ENCODE measurements around the gene RPS6KL1.

The RPS6KL1 gene, protein sequence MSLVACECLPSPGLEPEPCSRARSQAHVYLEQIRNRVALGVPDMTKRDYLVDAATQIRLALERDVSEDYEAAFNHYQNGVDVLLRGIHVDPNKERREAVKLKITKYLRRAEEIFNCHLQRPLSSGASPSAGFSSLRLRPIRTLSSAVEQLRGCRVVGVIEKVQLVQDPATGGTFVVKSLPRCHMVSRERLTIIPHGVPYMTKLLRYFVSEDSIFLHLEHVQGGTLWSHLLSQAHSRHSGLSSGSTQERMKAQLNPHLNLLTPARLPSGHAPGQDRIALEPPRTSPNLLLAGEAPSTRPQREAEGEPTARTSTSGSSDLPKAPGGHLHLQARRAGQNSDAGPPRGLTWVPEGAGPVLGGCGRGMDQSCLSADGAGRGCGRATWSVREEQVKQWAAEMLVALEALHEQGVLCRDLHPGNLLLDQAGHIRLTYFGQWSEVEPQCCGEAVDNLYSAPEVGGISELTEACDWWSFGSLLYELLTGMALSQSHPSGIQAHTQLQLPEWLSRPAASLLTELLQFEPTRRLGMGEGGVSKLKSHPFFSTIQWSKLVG
- 2.4 to 8.3 (median 6.3) reads per million in 4 donors for total RNA-seq

DNA sequence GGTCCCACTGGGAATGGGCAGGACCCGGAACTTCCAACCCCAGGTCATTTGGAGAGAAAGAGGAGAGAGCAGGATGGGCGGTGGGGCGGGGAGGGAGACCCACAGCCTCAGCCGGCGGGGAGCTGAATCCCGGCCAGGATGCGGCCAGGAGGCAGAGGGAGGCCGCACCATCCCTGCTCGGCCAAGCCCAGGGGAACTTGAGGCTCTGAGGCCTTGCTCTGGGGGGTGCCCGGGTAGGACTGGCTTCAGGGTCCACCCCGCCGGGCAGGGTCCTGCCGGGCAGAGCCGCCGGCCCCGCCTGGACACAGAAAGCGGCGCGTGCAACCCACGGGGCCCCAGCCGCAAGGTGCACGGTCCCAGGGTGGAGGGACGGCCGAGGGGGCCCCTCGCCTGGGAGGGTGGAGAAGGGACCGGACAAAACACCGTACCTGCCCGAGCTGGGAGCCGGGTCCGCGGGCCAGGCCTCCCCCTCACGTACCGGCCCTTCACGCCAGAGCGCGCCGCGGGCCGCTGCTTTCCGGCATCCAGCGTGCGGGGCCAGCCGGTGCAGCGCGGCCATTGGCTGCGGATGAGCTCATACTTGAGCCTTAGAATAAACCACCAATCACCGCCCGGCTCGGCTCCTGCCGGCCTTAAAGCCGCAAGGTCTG lies at the start of gene RPS6KL1:
Gene RPS6KL1 (minus strand): TSS at position 509 of the 650 bp plus-strand sequence. CDS start 1,719 bp downstream, outside the sequence.
- DNase-seq: peak; percentile 43 to 77 (median 66)

DNA sequence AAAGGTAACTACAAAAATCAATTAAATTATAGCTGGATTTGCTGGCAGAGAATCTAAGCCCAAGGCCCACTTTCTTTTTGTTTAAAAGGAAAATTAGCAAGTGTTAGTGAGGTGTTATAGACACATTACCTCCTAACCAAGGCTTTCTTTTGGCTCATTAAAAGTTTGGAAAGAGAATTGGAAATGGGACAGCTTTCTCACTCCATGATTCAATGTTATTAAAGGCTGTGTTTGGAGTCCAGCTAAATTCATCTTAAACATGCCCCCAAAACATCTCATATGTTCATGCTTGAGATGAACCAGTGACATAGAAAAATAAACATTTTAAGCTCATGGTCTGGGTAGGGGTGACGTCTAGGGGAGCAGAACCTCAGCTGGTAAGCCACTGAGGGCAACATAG lies 45.8 kb upstream of the RPS6KL1 start:
- DNase-seq: no peak

DNA sequence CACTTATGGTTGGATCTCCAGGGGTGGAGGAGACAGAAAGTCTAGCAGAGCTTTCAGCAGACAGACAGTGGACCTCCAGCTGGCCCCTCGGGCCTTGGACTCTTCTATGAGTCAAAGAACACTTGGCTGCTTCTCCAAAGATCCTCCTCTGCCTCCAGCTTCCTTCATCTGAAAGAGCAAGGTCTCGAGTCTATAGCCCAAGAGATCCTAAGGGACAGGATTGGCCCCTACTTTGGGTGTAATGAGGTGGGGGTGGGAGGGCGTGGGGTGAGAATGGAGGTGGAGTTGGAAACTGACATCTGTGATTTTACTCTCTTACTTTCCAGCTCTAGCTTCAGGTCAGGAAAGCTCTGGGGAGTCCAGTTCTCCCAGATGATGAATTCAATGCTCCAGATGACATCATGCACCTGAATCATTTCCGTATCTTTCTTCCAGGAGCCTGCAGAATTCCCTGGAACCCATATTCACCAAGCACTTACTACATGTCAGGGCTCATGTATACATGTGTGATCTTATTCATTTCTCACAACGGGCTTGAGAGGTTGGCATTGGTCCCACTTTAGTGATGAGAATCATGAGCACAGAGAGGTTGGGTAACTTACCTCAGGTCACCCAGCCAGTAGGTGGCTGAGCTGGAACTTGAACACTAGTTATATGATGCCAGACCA lies 42.6 kb upstream of the RPS6KL1 start:
- no peak for DNase-seq

DNA sequence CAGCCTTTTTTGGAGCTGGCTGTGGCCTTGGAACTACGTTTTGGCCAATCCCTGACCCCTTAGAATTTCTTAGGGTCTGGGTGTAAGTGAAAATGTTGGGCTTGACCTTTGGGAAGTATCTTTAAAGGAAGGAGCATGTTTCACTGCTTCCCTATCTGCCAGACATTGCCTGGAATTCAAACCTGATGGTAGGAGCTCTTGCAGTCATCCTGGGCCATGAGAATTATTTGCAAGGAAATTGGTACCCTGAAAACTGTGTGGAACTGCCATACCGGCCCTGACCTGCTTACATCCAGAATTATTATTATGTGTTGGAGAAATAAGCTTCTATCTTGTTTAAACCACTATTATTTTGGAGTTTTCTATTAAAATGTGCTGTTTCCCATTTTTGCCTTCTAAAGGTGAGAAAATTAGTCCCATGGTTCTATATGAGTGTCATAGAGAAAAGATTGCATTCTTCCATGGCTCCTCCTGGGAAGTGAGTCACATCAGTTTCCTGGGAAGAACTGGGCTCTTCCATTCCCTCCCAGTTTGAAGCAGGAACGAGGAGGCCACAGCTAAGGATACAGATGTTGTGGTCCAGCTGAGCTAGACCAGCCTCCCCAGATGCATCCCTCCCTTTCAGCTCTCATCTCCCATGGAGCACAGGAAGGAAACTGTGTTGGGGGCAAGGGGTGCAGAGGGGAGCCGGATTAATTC lies 41.9 kb upstream of the RPS6KL1 start:
- DNase-seq: no peak

DNA sequence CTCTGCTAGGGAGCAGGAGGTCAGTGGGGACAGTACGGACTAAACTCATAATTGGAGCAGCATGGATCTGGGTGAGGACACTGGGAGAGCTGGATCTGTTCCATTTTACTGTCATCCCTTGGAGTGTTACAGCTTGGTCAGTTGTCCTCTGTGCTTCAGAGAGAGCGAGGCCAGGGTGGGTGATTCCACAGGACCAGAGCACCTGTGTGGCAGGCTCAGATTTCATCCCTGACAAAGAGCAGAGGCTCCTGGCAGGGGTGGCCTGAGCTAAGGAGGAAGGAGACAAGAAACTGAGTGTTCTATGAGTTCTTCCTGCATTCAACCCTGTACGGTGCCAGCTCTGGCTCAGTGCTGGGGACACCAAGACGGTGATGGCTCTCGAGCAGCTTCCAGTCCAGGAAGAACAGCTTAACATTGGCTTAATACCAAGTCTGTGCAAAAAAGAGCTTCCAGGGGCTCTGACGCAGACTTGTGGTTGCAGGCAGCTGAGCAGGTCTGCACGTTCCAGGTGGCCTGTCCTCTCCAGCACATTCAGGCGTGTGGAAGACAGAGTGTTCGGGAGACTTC lies 40.7 kb upstream of the RPS6KL1 start:
- DNase-seq: no peak

DNA sequence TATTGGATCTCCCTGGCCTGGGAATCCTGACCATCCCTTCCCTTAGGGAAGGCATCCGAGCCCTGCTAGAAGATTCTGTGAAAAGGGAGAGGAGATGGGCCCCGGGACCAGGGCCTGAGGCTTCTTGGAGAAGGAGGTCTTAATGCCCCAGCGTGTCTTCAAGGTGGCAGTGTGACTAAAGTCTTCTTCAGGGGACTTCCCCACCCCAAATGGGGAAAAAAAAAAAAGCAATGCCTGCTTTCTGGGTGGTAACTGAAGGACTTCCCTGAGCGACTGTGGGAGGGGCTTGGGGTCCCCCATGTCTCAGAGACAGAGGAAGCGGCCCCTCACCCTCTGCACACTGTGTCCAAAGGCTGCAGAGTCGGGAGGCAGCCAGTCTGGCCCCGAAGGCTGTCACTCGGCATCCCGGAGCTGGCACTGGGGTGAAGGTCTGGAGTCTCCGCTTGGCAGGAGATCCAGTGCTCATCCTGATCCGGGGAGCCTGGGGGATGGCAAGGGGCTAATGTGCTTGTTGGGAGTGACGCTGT lies 40.2 kb upstream of the RPS6KL1 start:
- DNase-seq: no peak

DNA sequence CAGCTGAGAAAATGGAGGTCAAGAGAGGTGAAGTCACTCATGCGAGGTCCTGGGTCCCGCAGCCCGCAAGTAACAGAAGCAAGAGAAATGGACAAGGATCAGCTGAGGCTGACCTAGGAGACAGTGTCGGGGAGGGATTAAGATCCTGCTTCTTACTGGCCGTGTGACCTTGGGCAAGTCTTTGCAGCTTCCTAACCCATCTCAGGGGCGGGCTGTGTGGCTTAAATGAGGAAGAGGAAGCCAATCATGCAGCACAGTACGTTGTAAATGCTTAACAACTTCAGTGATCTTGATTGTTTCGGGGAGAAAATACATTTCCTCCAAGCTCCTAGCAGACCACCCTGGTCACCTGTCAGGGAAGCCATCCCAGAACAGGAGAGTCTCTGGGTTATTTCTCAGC lies 39.4 kb upstream of the RPS6KL1 start:
- DNase-seq: no peak

DNA sequence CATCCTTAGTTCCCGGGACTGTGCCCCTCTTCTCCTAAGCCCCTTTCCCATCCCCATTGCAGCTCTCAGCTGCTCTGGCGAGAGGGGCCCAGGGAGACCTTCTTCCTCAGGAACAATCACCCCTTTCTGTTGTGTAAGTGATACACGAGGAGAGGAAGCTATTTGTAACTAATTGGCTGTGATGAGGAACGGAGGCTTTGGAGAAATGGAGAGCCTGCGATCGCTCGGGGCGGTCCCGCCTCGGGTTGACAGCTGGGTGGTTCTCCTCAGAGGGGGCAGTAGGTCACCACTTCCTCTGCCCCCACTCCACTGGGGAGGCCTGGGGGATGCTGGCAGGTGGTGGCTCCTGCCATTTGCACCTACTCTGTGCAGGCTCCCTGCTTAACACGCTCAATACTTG lies 39.0 kb upstream of the RPS6KL1 start:
- DNase-seq: no peak

DNA sequence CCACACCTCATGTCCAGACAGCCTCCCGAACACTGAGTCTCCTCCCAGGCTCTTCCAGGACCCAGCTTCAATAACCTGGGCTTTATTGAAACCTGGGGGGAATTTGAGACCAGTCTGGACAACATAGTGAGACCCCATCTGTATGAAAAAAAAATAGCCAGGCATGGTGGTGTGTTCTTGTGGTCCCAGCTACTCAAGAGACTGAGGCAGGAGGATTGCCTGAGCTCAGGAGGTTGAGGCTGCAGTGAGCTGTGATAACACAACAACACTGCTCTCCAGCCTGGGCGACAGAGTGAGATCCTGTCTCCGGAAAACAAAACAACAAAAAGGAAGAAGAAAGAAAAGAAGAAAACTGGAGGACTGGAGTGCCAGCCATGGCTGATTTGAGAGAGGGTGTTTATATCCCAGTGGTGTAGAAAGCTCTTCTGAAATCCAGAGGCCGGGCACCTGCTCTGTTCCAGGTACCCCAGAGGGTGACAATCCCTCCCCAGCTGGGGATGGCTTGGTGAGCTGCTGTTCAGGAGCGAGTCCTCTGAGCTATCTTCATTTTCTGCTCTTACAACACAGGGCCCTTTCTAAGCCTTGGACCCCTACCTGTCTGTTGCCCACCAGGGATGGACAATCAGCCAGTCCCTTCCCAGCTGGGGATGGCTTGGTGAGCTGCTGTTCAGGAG lies 38.3 kb upstream of the RPS6KL1 start:
- DNase-seq: no peak

DNA sequence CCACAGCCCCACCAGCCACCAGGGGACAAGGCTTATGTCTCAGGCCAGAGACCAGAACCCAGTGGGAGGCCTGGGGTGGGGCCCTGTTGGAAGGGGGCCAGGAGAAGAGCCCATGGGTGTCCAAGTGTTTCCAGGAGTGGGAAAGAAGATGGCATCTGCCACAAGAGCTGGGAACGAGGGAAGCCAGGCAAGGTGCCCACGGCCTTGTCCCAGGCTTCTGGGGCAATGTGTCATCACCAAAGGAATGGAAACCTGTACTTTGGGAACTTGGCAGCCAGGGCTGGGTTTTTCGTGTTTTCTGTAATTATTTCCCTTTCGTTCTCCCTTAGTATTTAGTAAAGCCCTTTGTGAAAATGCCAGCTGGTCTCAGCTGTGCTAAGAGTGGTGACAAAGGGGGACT lies 37.7 kb upstream of the RPS6KL1 start:
- DNase-seq: no peak

DNA sequence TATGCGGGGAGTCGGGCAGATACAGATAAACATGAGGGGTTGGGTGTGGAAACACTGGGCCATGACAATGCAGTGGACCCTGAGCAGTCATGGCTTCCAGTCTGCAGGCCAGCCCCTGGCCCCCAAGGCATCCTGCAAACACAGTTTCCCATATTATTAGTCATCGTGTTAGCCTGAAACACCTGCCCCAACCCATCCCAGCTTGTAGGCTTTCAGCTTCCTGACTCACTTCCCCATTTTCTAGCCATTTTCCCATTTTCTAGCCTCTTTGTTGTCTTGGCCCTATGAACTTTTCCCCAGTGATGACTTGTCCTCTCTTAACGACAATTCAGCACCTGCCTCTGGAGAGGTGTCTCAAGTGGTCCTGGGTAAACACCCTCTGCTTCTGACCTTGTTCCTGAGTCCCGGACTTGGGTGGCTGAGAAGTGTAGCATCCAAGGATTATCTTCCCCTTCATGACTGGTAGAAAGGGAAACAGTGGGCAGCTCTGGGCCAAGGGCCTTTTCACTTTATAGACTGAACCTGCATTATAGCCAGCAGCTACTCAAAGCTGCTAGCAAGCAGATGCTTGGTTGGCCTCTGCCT lies 36.6 kb upstream of the RPS6KL1 start:
- DNase-seq: no peak

DNA sequence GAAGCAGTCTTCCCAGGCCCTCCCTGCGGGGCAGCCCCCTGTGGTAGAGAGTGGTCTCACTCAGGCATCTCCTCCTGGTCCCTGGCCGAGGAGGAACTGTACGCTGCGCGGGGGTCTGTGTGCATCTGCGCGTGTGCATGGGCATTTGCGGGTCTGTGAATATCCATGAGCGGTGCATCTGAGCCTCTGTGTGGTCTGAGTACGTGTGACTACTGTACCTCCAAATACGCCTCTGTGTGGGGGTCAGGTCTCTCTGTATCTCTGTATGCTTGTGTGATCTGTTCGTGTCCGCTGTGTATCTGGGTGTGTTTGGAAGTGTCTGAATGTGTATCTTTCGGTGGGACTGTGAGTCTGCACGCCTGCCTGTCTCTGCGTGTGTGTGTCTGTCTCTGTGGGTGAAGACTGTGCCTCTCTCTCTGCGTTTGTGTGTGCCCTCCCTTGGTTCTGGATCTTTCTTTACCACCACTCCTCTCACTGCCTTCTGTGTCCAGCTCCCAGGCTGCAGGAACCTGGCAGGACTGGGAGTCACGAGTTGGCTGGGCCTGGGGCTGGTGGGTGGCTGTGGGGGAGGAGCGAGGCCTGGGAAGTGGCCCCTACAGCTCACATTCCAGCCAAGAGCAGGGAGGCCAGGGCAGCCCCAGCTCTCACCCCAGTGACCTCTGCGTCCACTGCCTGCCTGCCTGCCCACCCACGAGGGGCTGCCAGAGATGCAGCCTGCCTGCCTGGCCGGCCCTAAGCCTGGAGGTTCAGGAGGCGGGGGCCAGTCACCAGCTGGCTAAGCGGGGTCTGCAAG lies 33.4 kb upstream of the RPS6KL1 start:
- no peak for DNase-seq

DNA sequence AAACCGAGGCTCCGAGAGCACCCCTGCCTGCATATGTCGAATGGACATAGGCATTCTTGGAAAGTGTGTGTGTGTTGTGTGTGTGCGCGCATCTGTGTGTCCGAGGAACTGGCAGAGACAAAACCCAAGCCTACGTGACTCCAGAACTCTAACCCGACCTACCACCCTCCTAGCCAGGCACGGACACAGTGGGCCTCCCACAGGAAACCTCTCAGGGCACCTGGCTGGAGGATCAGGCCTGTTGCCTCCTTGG lies 32.9 kb upstream of the RPS6KL1 start:
- no peak for DNase-seq

DNA sequence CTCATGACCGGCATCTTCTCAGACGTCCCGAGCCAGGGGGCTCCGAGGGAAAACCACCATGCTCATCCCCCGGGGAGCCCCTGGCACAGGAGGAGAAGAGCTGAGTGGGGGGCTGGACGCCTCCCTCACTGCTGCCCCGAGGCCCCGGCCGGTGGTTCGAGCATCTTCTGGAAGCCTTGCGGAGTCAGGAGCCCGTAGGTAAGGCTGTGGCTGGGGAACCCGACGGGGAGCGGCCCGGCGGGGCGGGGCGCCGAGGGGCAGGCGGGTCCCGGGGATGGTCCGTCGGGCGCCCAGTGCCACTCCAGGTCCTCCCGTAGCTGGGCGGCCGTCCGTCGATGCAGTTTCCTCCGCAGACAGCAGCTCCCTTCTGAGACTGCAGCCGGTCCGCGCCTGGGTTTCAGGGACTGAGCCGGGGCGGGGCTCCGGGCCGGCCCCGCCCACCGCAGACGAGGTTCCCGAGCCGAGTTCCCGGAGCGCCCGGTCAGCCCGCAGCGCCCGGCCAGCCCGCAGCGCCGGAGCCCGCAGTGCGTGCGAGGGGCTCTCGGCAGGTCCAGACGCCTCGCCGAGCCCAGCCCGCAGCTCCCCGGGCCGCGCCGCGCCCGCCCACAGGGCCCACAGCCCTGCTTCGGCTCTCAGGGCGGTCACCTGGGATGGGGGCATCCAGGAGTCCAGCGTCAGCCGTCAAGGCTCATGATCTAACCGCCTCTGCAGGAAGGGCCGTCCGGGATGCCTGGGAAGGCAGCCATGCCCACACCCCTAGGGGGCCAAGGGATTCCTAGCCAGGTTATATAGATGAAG lies 32.4 kb upstream of the RPS6KL1 start, which contains the start of gene PGF:
Gene PGF (minus strand): TSS at position 369 of the 798 bp plus-strand sequence. CDS start 355 bp downstream, at position 14.
- peak in 3 of 5 donors; percentile 12 to 32 (median 22) for DNase-seq

DNA sequence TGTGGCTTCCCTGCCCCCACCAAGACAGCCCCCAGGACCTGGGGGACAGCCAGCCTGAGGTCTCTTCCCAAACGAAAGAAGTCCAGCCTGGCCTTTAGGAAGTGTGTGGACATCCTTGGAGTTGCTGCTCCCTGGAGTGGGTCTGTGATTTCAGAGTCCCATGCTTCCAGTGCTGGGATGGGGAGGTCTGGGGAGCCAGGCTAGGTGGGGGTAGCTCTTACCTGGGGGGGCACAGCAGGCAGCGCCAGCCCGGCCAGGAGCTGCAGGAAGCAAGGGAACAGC lies 31.8 kb upstream of the RPS6KL1 start:
- no peak for DNase-seq

DNA sequence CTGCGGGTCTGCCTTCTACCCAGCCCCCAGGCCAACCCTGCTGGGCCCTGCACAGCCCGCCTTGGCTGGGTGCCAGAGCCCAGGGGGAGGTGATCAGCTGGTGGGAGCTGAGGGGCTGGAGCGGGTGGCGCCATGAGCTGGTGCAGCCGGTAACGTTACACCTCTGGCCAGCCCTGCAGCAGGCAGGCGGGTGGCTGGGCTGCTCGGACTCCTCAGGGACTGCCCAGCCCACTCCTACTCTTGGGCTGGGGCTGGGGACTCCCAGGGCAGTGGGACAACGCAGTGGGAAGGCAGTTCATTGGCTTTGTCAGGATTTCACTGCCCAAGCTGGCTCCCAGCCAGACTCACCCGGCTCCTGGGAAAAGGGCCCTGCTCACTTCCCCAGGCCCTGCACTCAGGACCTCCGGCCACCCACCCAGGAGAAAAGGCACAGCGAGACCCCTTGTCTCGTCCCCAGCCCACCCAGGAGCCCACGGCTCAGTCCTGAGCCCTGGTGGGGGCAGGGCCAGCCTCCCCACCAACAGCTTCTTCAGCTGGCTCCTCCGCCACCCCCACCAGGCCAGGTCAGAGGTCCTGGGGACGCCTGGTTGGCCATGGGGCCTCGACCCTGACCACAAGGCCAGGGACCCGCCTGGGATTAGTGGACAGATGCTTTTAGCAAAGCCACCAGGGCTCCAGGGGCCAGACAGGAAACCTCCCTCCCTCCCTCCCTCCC lies 31.3 kb upstream of the RPS6KL1 start:
- DNase-seq: no peak

DNA sequence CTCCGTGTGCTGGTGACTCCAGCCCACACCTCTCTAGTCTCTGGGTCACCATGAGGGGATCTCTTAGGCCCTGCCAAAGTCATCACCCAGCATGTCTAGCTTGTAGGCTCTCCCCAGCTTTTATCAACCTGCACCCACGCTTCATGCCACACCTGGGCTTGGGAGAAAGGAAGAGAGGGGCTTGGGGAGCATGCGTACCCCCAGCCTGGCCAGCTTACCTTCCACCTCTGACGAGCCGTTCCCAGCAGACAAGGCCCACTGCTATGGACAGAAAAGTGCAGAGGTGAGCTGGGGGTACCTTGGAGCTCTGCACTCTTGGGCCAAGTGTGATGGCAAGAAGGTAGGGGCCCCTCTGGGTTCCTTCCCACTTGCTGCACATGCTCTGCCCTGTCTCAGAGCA lies 30.6 kb upstream of the RPS6KL1 start:
- no peak for DNase-seq

DNA sequence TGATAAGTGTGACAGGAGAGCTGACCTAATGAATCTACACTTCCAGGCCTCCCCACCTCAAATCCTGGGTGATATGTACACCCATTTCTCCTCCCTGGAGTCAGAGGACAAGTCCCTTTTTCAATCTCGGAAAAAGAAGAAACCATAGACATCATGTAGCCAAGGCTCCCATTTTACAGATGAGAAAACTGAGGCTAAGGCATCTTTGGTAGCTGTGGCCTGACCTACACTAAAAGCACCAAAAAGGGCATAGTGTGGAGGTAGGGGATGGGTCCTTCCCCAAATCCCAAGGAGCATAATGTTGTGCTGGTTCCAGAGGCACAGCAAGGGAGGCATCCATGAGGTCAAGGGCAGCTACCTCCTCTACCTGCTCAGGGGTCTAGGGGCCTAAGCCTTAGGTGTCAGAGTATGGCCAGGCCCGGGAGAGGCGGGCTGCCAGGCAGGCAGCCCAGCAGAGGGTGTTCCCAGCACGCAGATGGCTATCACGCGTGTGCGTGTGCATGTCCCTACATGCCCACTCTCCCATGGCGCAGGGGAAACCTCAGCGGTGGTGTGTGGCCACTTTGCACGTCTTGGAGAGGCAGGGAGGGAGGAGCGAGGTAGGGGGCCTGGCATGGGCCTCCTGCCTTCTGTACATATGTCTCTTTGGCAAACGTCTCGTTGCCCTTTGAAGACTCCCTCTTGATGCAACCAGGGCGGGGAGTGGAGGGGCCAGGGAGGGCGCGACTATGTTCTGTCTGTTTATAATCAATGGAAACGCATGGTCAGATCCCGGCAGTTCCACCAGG lies 29.8 kb upstream of the RPS6KL1 start:
- DNase-seq: no peak
